Fibroblast of mammary gland (primary cell): ENCODE results near the gene E2F1.

ENCODE experiments used
- DNase-seq: peaks from one replicate; pipeline ENCODE4 v3.0.0-alpha.2; 2010; ENCODE audit warnings: low read depth
- H3K4me3 ChIP-seq: 2 replicates; pipeline ENCODE4 v1.5.1; 2011; ENCODE audit warnings: low read depth, mild to moderate bottlenecking, low read length, moderate library complexity; ENCODE audit not compliant: control insufficient read depth
- TF ChIP-seq, protein P1 (sequence below): conservative IDR thresholded peaks from 2 replicates; pipeline ENCODE4 v1.5.1; 2011; ENCODE audit warnings: low read depth, low read length, inconsistent platforms; ENCODE audit not compliant: control insufficient read depth, insufficient read depth

Gene E2F1, protein sequence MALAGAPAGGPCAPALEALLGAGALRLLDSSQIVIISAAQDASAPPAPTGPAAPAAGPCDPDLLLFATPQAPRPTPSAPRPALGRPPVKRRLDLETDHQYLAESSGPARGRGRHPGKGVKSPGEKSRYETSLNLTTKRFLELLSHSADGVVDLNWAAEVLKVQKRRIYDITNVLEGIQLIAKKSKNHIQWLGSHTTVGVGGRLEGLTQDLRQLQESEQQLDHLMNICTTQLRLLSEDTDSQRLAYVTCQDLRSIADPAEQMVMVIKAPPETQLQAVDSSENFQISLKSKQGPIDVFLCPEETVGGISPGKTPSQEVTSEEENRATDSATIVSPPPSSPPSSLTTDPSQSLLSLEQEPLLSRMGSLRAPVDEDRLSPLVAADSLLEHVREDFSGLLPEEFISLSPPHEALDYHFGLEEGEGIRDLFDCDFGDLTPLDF

DNA sequence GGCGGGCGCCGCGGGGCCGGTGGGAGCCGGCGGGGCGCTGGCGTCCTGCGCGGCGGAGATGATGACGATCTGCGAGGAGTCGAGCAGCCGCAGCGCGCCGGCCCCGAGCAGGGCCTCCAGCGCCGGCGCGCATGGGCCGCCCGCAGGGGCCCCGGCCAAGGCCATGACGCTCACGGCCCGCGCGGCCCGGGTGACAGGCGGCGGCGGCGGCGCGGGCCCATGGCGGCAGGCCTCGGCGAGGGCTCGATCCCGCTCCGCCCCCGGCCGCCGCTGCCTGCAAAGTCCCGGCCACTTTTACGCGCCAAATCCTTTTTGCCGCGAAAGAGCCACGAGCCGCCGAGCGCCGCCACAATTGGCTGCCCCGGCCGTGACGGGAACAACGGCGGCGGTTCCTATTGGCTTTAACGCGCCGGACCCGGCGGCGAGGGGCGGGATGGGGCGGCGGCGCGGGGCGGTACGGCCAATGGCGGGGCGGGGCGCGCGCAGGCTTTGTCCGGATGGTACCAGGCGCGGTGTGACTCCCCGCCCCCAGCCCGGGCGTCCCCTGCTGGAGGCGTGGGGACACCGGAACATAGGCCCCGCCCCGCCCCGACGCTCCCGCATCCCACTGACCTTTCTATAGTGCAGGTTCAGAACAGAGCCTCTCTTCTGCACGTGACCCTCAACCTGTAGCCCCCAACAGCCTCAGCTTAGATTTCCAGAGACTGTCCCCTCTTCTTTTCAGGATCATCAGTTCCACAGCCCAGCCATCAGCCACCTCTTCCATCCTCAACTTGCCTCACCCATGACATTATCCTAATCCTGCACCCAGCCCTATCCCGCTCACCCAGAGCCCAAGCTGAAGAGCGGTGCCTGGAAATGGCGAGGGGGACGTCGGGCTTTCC, at the start of gene E2F1:
TSS of gene E2F1 (minus strand) at position 286 of the 884 bp plus-strand sequence. CDS start at position 165, 121 bp downstream.
- peak; percentile 82 for DNase-seq
- TF ChIP-seq, protein P1, sequence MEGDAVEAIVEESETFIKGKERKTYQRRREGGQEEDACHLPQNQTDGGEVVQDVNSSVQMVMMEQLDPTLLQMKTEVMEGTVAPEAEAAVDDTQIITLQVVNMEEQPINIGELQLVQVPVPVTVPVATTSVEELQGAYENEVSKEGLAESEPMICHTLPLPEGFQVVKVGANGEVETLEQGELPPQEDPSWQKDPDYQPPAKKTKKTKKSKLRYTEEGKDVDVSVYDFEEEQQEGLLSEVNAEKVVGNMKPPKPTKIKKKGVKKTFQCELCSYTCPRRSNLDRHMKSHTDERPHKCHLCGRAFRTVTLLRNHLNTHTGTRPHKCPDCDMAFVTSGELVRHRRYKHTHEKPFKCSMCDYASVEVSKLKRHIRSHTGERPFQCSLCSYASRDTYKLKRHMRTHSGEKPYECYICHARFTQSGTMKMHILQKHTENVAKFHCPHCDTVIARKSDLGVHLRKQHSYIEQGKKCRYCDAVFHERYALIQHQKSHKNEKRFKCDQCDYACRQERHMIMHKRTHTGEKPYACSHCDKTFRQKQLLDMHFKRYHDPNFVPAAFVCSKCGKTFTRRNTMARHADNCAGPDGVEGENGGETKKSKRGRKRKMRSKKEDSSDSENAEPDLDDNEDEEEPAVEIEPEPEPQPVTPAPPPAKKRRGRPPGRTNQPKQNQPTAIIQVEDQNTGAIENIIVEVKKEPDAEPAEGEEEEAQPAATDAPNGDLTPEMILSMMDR: no peak
- H3K4me3 ChIP-seq: peak within 1 kb of the TSS; percentile 59

DNA sequence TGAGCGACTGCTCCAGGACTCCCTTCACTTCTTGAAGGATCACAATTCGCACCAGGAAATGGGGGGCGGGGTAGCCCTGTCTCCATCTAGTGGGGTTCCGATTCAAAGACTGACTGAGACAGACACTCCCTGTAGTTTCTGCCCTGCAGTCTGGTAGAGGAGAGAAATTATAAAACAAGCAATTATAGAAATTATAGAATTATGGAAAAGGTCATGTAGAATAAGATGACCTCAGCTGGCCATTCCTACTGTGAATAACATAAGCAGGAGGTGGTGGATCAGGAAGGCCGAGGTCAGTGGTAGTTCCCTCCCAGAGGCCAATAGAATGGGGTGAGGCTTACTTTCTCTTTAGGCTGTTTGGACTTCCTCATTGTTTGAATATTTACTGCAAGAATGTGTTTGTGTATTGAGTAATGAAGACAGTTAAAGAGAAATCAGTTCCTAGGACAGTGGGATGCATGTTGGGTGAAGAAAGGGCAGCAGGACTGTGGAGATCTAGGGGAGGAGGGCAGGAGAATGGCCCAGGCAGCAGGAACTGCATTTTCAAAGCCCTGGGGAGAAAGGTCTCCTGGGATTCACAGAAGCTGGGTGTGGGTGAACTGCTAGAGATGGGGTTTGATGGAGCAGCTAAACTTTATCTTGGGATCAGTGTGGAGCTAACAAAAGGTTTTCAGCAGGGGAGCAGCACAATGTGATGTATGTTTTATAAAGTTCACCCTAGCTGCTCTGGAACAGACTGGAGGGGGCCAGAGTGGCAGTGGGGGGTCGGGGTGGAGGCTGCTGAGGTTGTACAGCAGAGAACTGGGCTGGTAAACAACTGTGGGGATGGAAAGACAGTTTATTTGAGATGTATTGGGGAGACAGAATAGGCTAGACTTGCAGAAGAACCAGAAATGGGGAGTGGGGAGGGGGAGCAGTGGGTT, 47.7 kb upstream of the E2F1 start:
- DNase-seq: peak; percentile 72
- no peak overlapping the region for H3K4me3 ChIP-seq
- TF ChIP-seq, protein P1: no peak

DNA sequence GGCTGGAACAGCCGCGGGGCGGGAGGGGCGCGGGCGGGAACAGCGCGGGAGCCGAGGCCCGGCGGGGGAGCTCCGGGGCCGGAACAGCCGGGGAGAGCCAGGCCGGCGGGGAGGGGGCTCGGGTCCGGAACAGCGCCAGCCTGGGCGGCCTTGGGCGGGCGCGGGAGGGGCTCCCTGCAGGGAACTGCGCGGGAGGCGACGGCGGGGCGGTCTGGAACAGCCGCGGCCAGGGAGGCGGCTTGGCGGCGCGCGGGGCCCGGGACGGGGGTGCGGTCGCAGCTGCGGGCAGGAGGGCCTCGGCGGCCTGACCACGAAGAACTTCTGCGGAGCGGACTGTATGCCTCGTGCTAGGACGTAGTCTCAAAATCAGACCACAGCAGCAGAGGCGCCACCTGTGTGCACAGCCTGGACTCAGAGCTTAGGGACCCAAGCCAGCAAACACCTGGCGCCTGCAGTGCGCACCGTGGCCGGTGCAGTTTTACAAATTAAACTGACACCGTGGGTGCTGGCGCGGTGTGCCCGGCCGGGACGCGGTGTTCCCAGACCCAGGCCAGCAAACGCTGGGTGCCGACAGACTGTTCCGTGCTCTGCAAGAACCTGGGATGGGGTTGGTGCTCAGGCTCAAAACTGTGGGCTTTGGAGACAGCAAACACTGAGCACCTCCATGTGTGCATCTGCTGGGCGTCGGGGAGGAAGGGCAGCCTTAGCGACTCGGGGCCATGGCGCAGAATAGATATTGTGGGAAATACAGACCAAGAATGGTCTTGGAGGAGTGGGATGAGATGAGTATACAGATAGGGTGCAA, 46.2 kb upstream of the E2F1 start:
- DNase-seq: peak; percentile 73
- H3K4me3 ChIP-seq: peak overlapping the region; percentile 61
- TF ChIP-seq, protein P1: no peak

DNA sequence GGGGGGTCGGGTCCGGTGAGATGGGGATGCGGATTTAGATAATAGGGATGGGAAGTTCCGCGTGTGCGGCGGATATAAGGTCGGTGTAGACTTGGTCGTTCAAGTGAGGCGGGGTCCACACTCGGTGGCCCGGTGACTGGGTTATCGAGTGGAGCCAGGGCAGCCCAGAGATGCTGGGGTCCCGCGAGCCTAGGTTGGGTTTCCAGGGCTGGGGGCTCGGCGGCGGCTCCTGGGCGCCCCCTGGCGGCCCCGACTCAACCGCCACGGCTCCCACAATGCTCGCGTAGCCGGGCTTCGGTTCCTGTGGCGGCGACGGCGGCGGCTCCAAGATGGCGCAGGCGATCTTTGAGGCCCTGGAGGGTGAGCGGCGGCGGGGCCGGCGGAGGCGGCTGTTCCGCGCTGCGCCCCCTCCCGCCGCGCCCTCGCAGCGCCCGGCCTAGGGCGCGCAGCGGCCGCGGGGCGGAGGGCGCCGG, 45.5 kb upstream of the E2F1 start, which contains the start of gene ZNF341:
TSS of gene ZNF341 (plus strand) at position 304 of the 473 bp plus-strand sequence. CDS start at position 330, 26 bp downstream.
- no peak for DNase-seq
- TF ChIP-seq, protein P1: peak; percentile 45
- H3K4me3 ChIP-seq: peak within 1 kb of the TSS; percentile 62

DNA sequence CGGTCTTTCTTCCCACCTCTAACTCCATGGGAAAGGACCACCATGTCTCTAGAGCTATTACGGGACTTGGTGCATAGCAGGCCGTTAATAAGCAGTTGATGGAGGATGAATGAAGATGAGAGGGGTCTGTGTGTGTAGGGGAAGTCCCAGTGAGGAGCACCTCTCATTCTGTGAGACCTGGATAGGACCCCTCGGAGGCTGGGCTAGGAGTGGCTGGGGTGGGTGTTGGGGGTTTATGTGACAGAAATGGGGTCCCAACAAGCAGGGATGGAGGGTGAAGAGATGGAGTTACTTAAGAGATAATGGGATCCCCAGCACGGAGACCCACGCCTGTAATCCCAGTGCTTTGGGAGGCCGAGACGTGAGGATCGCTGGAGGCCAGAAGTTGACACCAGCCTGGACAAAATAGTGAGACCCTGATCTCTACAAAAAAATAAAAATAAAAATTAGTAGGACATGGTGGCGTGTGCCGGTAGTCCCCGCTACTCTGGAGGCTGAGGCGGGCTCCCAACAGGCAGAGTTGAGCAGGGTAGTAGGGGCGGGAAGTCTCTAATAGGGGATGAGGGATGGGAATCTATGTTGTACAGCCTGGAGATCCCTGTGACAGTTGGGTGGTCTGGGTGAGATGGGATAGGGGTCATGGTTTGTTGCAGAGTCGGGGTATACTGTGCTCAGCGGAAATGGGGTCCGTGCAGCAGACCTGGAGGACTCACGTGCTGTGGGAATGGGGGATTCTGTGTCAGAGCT, 44.9 kb upstream of the E2F1 start:
- no peak for DNase-seq
- TF ChIP-seq, protein P1: no peak
- peak overlapping the region; percentile 62 for H3K4me3 ChIP-seq
